SK-N-SH treated with all-trans-retinoic acid at 6 μM for 48 hours (cell line): ENCODE results near the gene MED13.

Source experiments
- ARNTL ChIP-seq: fragments of 450-650 bp; formaldehyde crosslinking; IDR thresholded peaks from 2 replicates; pipeline ENCODE4 v1.5.0; 2020; ENCODE audit warnings: low read depth, mild to moderate bottlenecking, moderate library complexity, borderline replicate concordance
- CREB5 ChIP-seq: fragments of 250-450 bp; sonication (Bioruptor Pico); IDR thresholded peaks from 2 replicates; pipeline ENCODE4 v1.5.1; 2020; ENCODE audit warnings: low read depth, mild to moderate bottlenecking, moderate library complexity
- POU6F1 ChIP-seq: fragments of 250-450 bp; sonication (Bioruptor Pico); IDR thresholded peaks from 2 replicates; pipeline ENCODE4 v1.8.0; 2021; ENCODE audit warnings: low read depth, mild to moderate bottlenecking, moderate library complexity, borderline replicate concordance
- PPARA ChIP-seq: fragments of 250-450 bp; sonication (Bioruptor Pico); IDR thresholded peaks from 2 replicates; pipeline ENCODE4 v1.5.0; 2020; ENCODE audit warnings: mild to moderate bottlenecking, borderline replicate concordance
- TCF4 ChIP-seq: fragments of 250-450 bp; sonication (Bioruptor Pico); IDR thresholded peaks from 2 replicates; pipeline ENCODE4 v1.8.0; 2021; ENCODE audit warnings: mild to moderate bottlenecking, moderate library complexity, borderline replicate concordance
- ZFP30 ChIP-seq: fragments of 450-650 bp; formaldehyde crosslinking; IDR thresholded peaks from 2 replicates; pipeline ENCODE4 v1.5.0; 2022; ENCODE audit warnings: mild to moderate bottlenecking, moderate library complexity
- TF ChIP-seq, protein P1 (sequence below): fragments of 250-450 bp; sonication (Bioruptor Pico); IDR thresholded peaks from 2 replicates; pipeline ENCODE4 v1.5.1; 2021; ENCODE audit warnings: mild to moderate bottlenecking, moderate library complexity

- no peak for TF ChIP-seq ZFP30
- TF ChIP-seq POU6F1: no peak
- no peak for TF ChIP-seq ARNTL
- no peak for TF ChIP-seq CREB5
- TF ChIP-seq TCF4 (CRISPR knock-in tag): no peak
- TF ChIP-seq PPARA (CRISPR knock-in tag): no peak
- TF ChIP-seq, protein P1, sequence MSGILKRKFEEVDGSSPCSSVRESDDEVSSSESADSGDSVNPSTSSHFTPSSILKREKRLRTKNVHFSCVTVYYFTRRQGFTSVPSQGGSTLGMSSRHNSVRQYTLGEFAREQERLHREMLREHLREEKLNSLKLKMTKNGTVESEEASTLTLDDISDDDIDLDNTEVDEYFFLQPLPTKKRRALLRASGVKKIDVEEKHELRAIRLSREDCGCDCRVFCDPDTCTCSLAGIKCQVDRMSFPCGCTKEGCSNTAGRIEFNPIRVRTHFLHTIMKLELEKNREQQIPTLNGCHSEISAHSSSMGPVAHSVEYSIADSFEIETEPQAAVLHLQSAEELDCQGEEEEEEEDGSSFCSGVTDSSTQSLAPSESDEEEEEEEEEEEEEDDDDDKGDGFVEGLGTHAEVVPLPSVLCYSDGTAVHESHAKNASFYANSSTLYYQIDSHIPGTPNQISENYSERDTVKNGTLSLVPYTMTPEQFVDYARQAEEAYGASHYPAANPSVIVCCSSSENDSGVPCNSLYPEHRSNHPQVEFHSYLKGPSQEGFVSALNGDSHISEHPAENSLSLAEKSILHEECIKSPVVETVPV: no peak
Measured at GRCh38 chr17:62001105-62001504, 64.0 kb downstream of the MED13 start.
